GM12864 (cell line): Measurements from ENCODE around the gene CDK4.

Experiments used
- DNase-seq: peaks from one replicate; pipeline ENCODE4 v3.0.0-alpha.2; 2011; ENCODE audit warnings: low read depth
- H3K4me3 ChIP-seq: 2 replicates; pipeline ENCODE4 v1.5.1; 2011; ENCODE audit warnings: mild to moderate bottlenecking, low read depth, low read length, control low read depth
- CTCF ChIP-seq: IDR thresholded peaks from 2 replicates; pipeline ENCODE4 v1.5.1; 2011; ENCODE audit warnings: low read depth, mild to moderate bottlenecking, moderate library complexity, low read length, control low read depth, inconsistent platforms; ENCODE audit errors: missing control alignments

The CDK4 gene

GRCh38 chr12:57756406-57757341, 4.6 kb upstream of the CDK4 start:
- TF ChIP-seq CTCF, result peak; percentile 84
- peak overlapping the region; percentile 53 for H3K4me3 ChIP-seq
- no peak for DNase-seq

- H3K4me3 ChIP-seq, result peak overlapping the region; percentile 53
- TF ChIP-seq CTCF, result no peak
- DNase-seq, result no peak
Measured at GRCh38 chr12:57755454-57756372, 3.6 kb upstream of the CDK4 start.

- peak overlapping the region; percentile 53 for H3K4me3 ChIP-seq
- no peak for DNase-seq
- TF ChIP-seq CTCF, result no peak
Measured at GRCh38 chr12:57755194-57755453, 3.0 kb upstream of the CDK4 start.

- peak; percentile 60 for DNase-seq
- no peak for TF ChIP-seq CTCF
- peak within 1 kb of the TSS; percentile 53 for H3K4me3 ChIP-seq
Measured at GRCh38 chr12:57754411-57755193, 2.5 kb upstream of the CDK4 start, which contains the start of gene MARCHF9. MARCHF9 (plus strand) TSS chr12:57755103; CDS start chr12:57755529, 426 bp downstream.

- no peak for DNase-seq
- H3K4me3 ChIP-seq, result no peak overlapping the region
- TF ChIP-seq CTCF, result no peak
Measured at GRCh38 chr12:57753756-57754337, 1.7 kb upstream of the CDK4 start.

- DNase-seq, result no peak
- no peak for TF ChIP-seq CTCF
- peak overlapping the region; percentile 17 for H3K4me3 ChIP-seq
Measured at GRCh38 chr12:57752668-57753000, 524 bp upstream of the CDK4 start.
